Psoas muscle (tissue), 8 donors: ENCODE data around the gene PRKAG2. TPM values are rescaled to one million over a fixed set of nuclear protein-coding genes. Genes with fewer than 3 reads are reported as not detected.
"Not testable (repeated sequence)": the region's sequence is repeated elsewhere in the genome, so short reads cannot be mapped to it uniquely, and the experiment has no call there.

ENCODE experiments used
- ATAC-seq, 4 donors: fragments of 200-7000 bp; cut with Tn5 transposase; one replicate each; pipeline ENCODE4 v1.9.1; 2020; ENCODE audit warnings: moderate library complexity in 3 of 4, mild to moderate bottlenecking in 2 of 4
- DNase-seq, 2 donors: peaks; one replicate each; pipeline ENCODE4 v3.0.0-alpha.2; 2020
- H3K27ac ChIP-seq: fragments of 200-600 bp; one replicate; pipeline ENCODE4 v1.8.0; 2022
- H3K27me3 ChIP-seq, 3 donors: fragments of 200-600 bp in 1 of 3; one replicate each; pipeline versions ENCODE4 v1.6.1 to v1.8.0; 2013 to 2022; ENCODE audit warnings: low read length in 2 of 3, mild to moderate bottlenecking in 2 of 3, moderate library complexity in 1 of 3; ENCODE audit not compliant: insufficient read depth in 3 of 3
- H3K36me3 ChIP-seq, 2 donors: fragments of 200-600 bp in 1 of 2; one replicate each; pipeline versions ENCODE4 v1.6.1 to v1.8.0; 2013 to 2022; ENCODE audit warnings: low read depth in 1 of 2, mild to moderate bottlenecking in 1 of 2, moderate library complexity in 1 of 2; ENCODE audit not compliant: insufficient read depth in 1 of 2
- H3K4me1 ChIP-seq: fragments of 200-600 bp; one replicate; pipeline ENCODE4 v1.8.0; 2022
- H3K4me3 ChIP-seq: fragments of 200-600 bp; one replicate; pipeline ENCODE4 v1.8.0; 2022; ENCODE audit warnings: mild to moderate bottlenecking
- H3K9me3 ChIP-seq: fragments of 200-600 bp; one replicate; pipeline ENCODE4 v1.8.0; 2022
- CTCF ChIP-seq: fragments of 200-600 bp; IDR thresholded peaks from one replicate; pipeline ENCODE4 v1.8.0; 2022; ENCODE audit warnings: antibody characterized with exemption
- WGBS, 3 donors: extraction: QIAGEN DNeasy Blood & Tissue Kit; methylation state at CpG; one replicate each; pipeline versions ENCODE4 v1.1.6 to v1.1.7; 2013; 5-methylcytosine and 5-hydroxymethylcytosine counted together
- intact Hi-C, 2 donors: fragments of 100-400 bp; cut with DNase I; formaldehyde crosslinking; loops; one replicate each; pipeline versions ENCODE4 v1.11.0 to v1.14.2; 2022
- polyA plus RNA-seq, 3 donors: library from polyadenylated mRNA; stranded (reverse); fragments of 200-250 nt; gene quantifications; one replicate each; pipeline ENCODE4 v1.2.3, GENCODE V29; 2013
- total RNA-seq, 4 donors: library from RNA; stranded (reverse); fragmentation: NEBNext Ultra II Directional in 2 of 4; extraction: Animal tissue kit (Norgen Biotek cat#: 25700) in 2 of 4; gene quantifications; one replicate each; pipeline versions ENCODE4 v1.2.1 to v1.2.4, GENCODE V29; 2021 to 2023
- donor health status: healthy with polysubstance abuse.
- donor health status: DM: no; HTN: no; CAD: no; lungs with moderate emphysema.
- donor health status: Bipolar disorder and iron deficiency.
- donor health status: healthy.
- donor health status: DM: yes; HTN: yes; CAD: no.
- donor health status: DM: no; HTN: no; CAD: no.
- donor health status: DM: no; HTN: no; CAD: no.
- donor health status: DM: yes; HTN: yes; CAD: no.

PRKAG2 gene
- total and polyA plus RNA-seq, 7 donors: 9.3 to 143 (median 19.8) TPM

DNA sequence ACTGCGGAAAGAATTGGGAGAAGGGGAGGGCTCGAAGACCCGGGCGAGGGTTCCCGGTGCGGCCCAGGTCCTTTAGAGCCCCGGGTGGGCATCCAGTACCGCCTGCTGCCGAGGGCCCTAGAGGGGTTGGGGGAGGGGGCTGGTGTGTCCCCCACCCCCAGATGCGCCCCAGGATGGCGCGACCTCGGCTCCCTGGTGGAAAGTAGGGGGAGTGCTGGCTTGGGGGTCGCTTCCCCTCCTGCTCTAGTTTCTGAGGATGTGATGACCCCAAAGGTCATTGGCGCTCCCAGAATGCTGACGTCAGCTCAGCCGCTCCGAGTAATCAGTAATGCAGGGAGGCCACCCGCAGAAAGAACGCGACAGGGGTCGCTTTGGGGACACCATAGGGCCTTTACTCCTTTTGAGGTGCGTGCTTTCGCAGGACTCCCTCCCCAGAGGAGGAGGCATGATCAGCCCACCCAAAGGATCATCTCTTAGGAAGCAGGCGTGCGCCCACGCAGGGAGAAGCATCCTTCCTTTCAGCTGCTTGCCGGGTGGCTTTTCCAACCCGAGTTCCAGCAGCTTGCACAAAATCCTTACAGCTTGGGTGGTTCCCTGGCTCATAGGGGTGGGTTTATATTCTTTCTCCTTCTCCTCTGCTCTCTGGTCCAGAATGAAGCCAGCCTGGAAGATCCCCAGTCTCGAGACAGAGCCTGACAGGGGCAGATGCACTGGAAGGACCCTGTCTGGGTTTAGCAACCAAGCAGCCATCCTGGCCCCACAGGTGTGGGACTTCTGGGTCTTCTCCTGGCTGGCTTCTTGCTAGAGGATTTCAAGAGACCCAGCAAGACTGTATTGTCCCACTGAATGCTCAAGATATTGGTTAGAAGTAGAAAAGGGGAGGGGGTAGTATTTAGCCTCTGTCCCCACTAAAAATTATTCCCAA is 1.3 kb upstream of the PRKAG2 start:
- H3K4me3 ChIP-seq: peak overlapping the region; percentile 86
- no peaks in the 10 kb centered on the region for H3K27me3 ChIP-seq
- TF ChIP-seq CTCF: no peak
- 23 to 33% (median 30%) methylated on average over 28 to 30 of the region's 30 CpGs for WGBS, 3 donors
- H3K27ac ChIP-seq: no peak overlapping the region
- no peaks in the 10 kb centered on the region for H3K9me3 ChIP-seq
- ATAC-seq: no peak
- peaks cover 3% of the 10 kb centered on the region for H3K4me1 ChIP-seq
- no peaks in the 10 kb centered on the region for H3K36me3 ChIP-seq
- intact Hi-C loops: loop anchor here in 1 of 2 donors (5.0 to 10.0 kb wide), 2 partner anchors 81 to 267 kb away; no protein-coding TSS in a partner anchor
- DNase-seq: peak in 1 of 2 donors; percentile 54

DNA sequence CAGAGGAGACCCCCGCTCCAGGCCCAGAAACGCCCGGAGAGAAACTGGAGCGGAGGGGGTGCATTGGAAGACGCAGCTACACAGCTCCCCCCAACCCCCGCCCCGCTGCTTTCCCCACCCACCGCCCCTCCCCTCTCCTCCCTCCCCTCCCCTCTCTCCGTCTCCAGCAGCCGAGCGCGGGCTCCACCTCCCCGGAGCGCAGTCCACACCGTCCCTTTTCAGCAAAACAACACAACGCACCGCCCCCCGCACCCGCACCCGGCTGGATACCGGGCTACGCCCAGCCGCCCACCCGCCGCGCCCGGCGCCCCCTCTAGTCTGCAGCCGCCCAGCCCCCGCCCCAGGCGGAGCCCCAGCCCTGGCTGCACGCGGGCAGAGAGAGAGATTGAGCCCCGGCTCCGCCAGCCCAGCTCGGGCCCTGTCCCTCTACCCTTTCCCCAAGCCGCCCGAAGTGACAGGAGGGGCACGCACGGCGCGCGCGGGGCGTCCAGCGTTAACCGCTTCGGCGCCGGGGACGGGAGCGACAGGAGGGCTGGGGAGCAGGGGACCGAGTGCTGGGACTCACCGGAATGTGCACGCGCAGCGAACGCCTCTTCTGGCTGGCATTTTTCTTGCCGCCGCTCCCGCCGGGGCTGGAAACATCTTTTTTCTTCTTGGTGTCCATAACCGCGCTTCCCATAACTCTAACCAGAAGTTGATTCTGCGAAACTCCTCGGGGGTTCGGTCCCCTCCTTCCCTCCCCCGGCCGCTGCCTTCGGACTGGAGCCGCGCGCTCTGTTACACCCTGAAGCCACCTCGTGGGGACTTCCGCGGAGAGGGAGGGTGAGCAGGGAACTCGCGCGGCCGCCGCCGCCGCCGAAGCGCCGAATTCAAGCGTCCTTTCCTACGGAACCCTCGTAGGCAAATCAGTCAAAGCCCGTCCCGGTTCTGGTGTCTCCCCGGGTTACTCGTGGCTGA is 695 bp downstream of the PRKAG2 start:
- peak overlapping the region; percentile 82 for H3K27ac ChIP-seq
- H3K9me3 ChIP-seq: no peaks in the 10 kb centered on the region
- no peaks in the 10 kb centered on the region for H3K27me3 ChIP-seq
- TF ChIP-seq CTCF: no peak
- 0 to 1% (median 0%) methylated on average over 69 to 93 of the region's 93 CpGs for WGBS, 3 donors
- peak; percentile 68 to 77 (median 71) for ATAC-seq
- intact Hi-C loops: loop anchor here in 1 of 2 donors (5.0 to 10.0 kb wide), 2 partner anchors 79 to 269 kb away; no protein-coding TSS in a partner anchor
- H3K4me1 ChIP-seq: peaks cover 3% of the 10 kb centered on the region
- no peaks in the 10 kb centered on the region for H3K36me3 ChIP-seq
- H3K4me3 ChIP-seq: peak overlapping the region; percentile 86
- DNase-seq: peak; percentile 78 to 91

DNA sequence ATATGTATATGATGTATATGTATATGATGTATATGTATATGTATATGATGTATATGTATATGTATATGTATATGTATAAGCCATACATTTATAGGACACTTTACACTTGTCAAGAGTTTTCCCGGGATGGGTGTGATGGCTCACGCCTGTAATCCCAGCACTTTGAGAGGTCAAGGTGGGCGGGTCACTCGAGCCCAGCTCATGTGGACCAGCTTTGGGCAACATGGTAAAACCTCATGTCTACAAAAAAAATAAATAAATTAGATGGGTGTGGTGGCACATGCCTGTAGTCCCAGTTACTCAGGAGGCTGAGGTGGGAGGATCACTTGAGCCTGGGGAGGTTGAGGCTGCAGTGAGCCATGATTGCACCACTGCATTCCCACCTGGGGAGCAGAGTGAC is 2.4 kb downstream of the PRKAG2 start:
- intact Hi-C loops: loop anchor here (5.0 to 10.0 kb wide), 2 partner anchors 92 to 270 kb away; no protein-coding TSS in a partner anchor
- H3K4me3 ChIP-seq, H3K27ac ChIP-seq, H3K36me3 ChIP-seq, H3K9me3 ChIP-seq, H3K27me3 ChIP-seq, ATAC-seq: not testable (repeated sequence)
- WGBS, 3 donors: 59 to 75% (median 62%) methylated on average over 4 of the region's 4 CpGs
- DNase-seq: peak in 1 of 2 donors; percentile 39
- H3K4me1 ChIP-seq: peaks cover 12% of the 10 kb centered on the region

GRCh38 chr7:151873402-151873965 is 3.4 kb downstream of the PRKAG2 start:
- intact Hi-C loops: loop anchor here (5.0 to 10.0 kb wide), 2 partner anchors 91 to 271 kb away; no protein-coding TSS in a partner anchor
- WGBS, 3 donors: 22 to 41% (median 36%) methylated on average over 11 of the region's 11 CpGs
- no peak for TF ChIP-seq CTCF
- peak in 2 of 4 donors; percentile 24 to 33 for ATAC-seq
- no peaks in the 10 kb centered on the region for H3K27me3 ChIP-seq
- peaks cover 15% of the 10 kb centered on the region for H3K4me1 ChIP-seq
- H3K4me3 ChIP-seq: no peak overlapping the region
- no peaks in the 10 kb centered on the region for H3K9me3 ChIP-seq
- peak in 1 of 2 donors; percentile 65 for DNase-seq
- H3K36me3 ChIP-seq: no peaks in the 10 kb centered on the region
- peak overlapping the region; percentile 17 for H3K27ac ChIP-seq
